DND-41 (cell line): ENCODE results near the gene TWF1.
A peak's percentile ranks its signal among the peaks of the same experiment; 100 is the strongest.

Experiments
- ATAC-seq: fragments of 200-7000 bp; cut with Tn5 transposase; 3 replicates; pipeline ENCODE4 v1.9.1; 2021; ENCODE audit warnings: low read depth; ENCODE audit not compliant: insufficient read depth
- DNase-seq: peaks from one replicate; pipeline ENCODE4 v3.0.0-alpha.2; 2020
- H2AFZ ChIP-seq: 2 replicates; pipeline ENCODE4 v1.6.0; 2012; ENCODE audit warnings: low read depth, low read length
- H3K27ac ChIP-seq: 2 replicates; pipeline ENCODE4 v1.5.1; 2012; ENCODE audit warnings: low read length, inconsistent platforms
- H3K27me3 ChIP-seq: fragments of 200-600 bp; sonication (generic); 2 replicates; pipeline ENCODE4 v1.6.0; 2012; ENCODE audit warnings: low read length, mild to moderate bottlenecking, inconsistent platforms; ENCODE audit not compliant: insufficient read depth, poor library complexity
- H3K36me3 ChIP-seq: 2 replicates; pipeline ENCODE4 v1.5.1; 2012; ENCODE audit warnings: low read length, inconsistent platforms; ENCODE audit not compliant: insufficient read depth
- H3K4me1 ChIP-seq: 2 replicates; pipeline ENCODE4 v1.5.1; 2012; ENCODE audit warnings: mild to moderate bottlenecking, low read length; ENCODE audit not compliant: insufficient read depth
- H3K4me2 ChIP-seq: 2 replicates; pipeline ENCODE4 v1.6.0; 2012; ENCODE audit warnings: mild to moderate bottlenecking, moderate library complexity, low read length, inconsistent platforms; ENCODE audit not compliant: insufficient read depth
- H3K4me3 ChIP-seq, 2 experiments: fragments of 200-600 bp in 1 of 2; shearing (Covaris generic) in 1 of 2; 2 replicates each; pipeline ENCODE4 v1.5.1; 2012 to 2016; ENCODE audit warnings: inconsistent platforms in 2 of 2, low read length in 2 of 2, mild to moderate bottlenecking in 2 of 2, low read depth in 1 of 2, moderate library complexity in 1 of 2
- H3K79me2 ChIP-seq: 2 replicates; pipeline ENCODE4 v1.6.0; 2012; ENCODE audit warnings: low read length, inconsistent platforms; ENCODE audit not compliant: insufficient read depth
- H3K9ac ChIP-seq: 2 replicates; pipeline ENCODE4 v1.6.0; 2012; ENCODE audit warnings: low read depth, mild to moderate bottlenecking, inconsistent platforms, low read length, moderate library complexity
- H3K9me3 ChIP-seq: 2 replicates; pipeline ENCODE4 v1.5.1; 2012; ENCODE audit warnings: low read length, moderate library complexity, mild to moderate bottlenecking, inconsistent platforms; ENCODE audit not compliant: insufficient read depth, severe bottlenecking
- H4K20me1 ChIP-seq: 2 replicates; pipeline ENCODE4 v1.6.0; 2012; ENCODE audit warnings: low read length; ENCODE audit not compliant: insufficient read depth
- CTCF ChIP-seq: IDR thresholded peaks from 2 replicates; pipeline ENCODE4 v1.5.1; 2012; ENCODE audit warnings: borderline replicate concordance, low read length, moderate library complexity, mild to moderate bottlenecking; ENCODE audit not compliant: poor library complexity, severe bottlenecking; ENCODE audit errors: extremely low read depth
- EZH2 ChIP-seq: IDR thresholded peaks from 3 replicates; pipeline ENCODE4 v1.6.1; 2012; ENCODE audit warnings: borderline replicate concordance, low read depth, mild to moderate bottlenecking, moderate library complexity, low read length, inconsistent platforms; ENCODE audit not compliant: severe bottlenecking

The TWF1 gene

GRCh38 chr12:43812057-43812456 lies 5.9 kb upstream of the TWF1 start:
- DNase-seq (no peak), ATAC-seq (no peak)
- H3K4me2 ChIP-seq: no peak overlapping the region
- no peaks in the 10 kb centered on the region for H4K20me1 ChIP-seq
- H3K9me3 ChIP-seq: no peaks in the 10 kb centered on the region
- no peak overlapping the region for H3K4me3 ChIP-seq
- H3K4me1 ChIP-seq: peaks cover 6% of the 10 kb centered on the region
- TF ChIP-seq CTCF (no peak), EZH2 (no peak)
- peaks cover 5% of the 10 kb centered on the region for H3K27me3 ChIP-seq
- H3K27ac ChIP-seq: no peak overlapping the region
- H3K79me2 ChIP-seq: peaks cover 1% of the 10 kb centered on the region
- H3K36me3 ChIP-seq: no peaks in the 10 kb centered on the region
- no peak overlapping the region for H2AFZ ChIP-seq
- H3K9ac ChIP-seq: no peak overlapping the region

GRCh38 chr12:43807386-43807785 lies 1.3 kb upstream of the TWF1 start:
- TF ChIP-seq EZH2: no peak
- no peak for TF ChIP-seq CTCF
- Histone ChIP-seq H3K27ac (peak overlapping the region; percentile 89; the same call in 1 of the 2 replicates), H2AFZ (peak overlapping the region; percentile 88), H3K27me3 (peaks cover 5% of the 10 kb centered on the region), H3K4me2 (peak overlapping the region; percentile 89), H3K9ac (peak overlapping the region; percentile 98), H3K4me3 (peak overlapping the region in 1 of 2 experiments; percentile 74; a peak in 2 of 4 replicates), H3K9me3 (no peaks in the 10 kb centered on the region), H4K20me1 (peaks cover 11% of the 10 kb centered on the region; the same call in 1 of the 2 replicates), H3K36me3 (peaks cover 15% of the 10 kb centered on the region), H3K4me1 (peaks cover 37% of the 10 kb centered on the region), H3K79me2 (peaks cover 48% of the 10 kb centered on the region)
- ATAC-seq (no peak), DNase-seq (no peak)

GRCh38 chr12:43806737-43807072 lies 588 bp upstream of the TWF1 start:
- Histone ChIP-seq H3K9ac (peak overlapping the region; percentile 98), H3K36me3 (peaks cover 22% of the 10 kb centered on the region), H3K27ac (peak overlapping the region; percentile 89), H3K4me2 (peak overlapping the region; percentile 89), H3K79me2 (peaks cover 54% of the 10 kb centered on the region), H2AFZ (peak overlapping the region; percentile 88), H4K20me1 (peaks cover 11% of the 10 kb centered on the region; the same call in 1 of the 2 replicates), H3K27me3 (peaks cover 5% of the 10 kb centered on the region), H3K9me3 (no peaks in the 10 kb centered on the region), H3K4me1 (peaks cover 37% of the 10 kb centered on the region), H3K4me3 (peak overlapping the region; percentile 74 to 90)
- TF ChIP-seq CTCF (no peak), EZH2 (no peak)
- ATAC-seq (no peak), DNase-seq (no peak)
